IMR-90 (cell line): Measurements from ENCODE around the gene SLIT3.

Experiments used
- CHD1 ChIP-seq: IDR thresholded peaks from 2 replicates; pipeline ENCODE4 v1.6.1; 2012; ENCODE audit warnings: low read depth, low read length, improper control_type of control experiment
- CTCF ChIP-seq: conservative IDR thresholded peaks from 2 replicates; pipeline ENCODE4 v1.5.1; 2012; ENCODE audit warnings: mild to moderate bottlenecking, low read depth, low read length, improper control_type of control experiment
- ELK1 ChIP-seq: fragments of 150-350 bp; IDR thresholded peaks from 2 replicates; pipeline ENCODE4 v1.6.1; 2016; ENCODE audit warnings: low read depth, mild to moderate bottlenecking, low read length, moderate library complexity, borderline replicate concordance
- MAZ ChIP-seq: IDR thresholded peaks from 2 replicates; pipeline ENCODE4 v1.6.1; 2012; ENCODE audit warnings: low read depth, mild to moderate bottlenecking, low read length, improper control_type of control experiment, moderate library complexity, borderline replicate concordance
- NFE2L2 ChIP-seq: fragments of 150-350 bp; IDR thresholded peaks from 2 replicates; pipeline ENCODE4 v1.6.1; 2016; ENCODE audit warnings: low read depth, mild to moderate bottlenecking, low read length
- POLR2A ChIP-seq: IDR thresholded peaks from 2 replicates; pipeline ENCODE4 v1.6.1; 2012; ENCODE audit warnings: mild to moderate bottlenecking, low read depth, low read length
- RAD21 ChIP-seq: IDR thresholded peaks from 2 replicates; pipeline ENCODE4 v1.6.1; 2012; ENCODE audit warnings: low read length, improper control_type of control experiment
- RCOR1 ChIP-seq: IDR thresholded peaks from 2 replicates; pipeline ENCODE4 v1.6.1; 2012; ENCODE audit warnings: mild to moderate bottlenecking, low read length, improper control_type of control experiment; ENCODE audit not compliant: insufficient replicate concordance
- SMC3 ChIP-seq: fragments of 150-350 bp; IDR thresholded peaks from 2 replicates; pipeline ENCODE4 v1.6.1; 2016; ENCODE audit warnings: low read depth, mild to moderate bottlenecking, antibody characterized with exemption, low read length, moderate library complexity

DNA sequence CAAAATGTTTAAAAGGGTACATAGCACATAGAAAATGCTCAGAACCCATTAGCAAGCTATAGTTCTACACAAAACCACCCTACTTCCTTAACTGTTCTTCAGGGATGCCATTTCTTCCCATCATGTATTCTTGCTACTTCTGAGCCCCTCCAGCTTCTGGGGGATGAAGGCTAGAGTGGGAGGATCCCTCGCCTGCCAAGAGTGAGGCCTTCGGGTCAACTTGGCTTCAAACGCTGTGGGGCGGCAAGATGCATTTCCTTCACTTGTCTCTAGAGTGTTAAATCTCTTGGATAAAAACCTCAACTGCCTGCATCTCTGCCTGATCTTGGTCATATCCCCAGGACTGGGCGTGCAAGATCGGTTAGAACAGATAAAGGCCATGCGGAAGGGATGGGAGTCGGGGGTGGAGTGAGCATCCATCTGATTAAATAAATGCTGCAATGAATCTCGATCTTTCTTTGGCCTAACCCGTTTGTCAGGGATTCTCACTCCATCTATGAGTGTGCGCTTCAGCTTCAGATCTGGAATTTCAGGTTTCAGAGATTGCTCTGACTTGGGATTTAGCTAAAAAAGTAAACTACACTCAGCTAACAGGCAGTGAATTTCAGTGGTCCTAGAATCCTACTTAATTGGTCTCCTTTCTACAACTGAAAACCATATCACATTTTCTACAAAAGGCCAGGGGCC, 603.8 kb downstream of the SLIT3 start:
- no peak for TF ChIP-seq CTCF
- no peak for TF ChIP-seq POLR2A
- no peak for TF ChIP-seq MAZ
- no peak for TF ChIP-seq SMC3
- TF ChIP-seq RCOR1, result no peak
- no peak for TF ChIP-seq NFE2L2
- no peak for TF ChIP-seq RAD21
- no peak for TF ChIP-seq ELK1
- no peak for TF ChIP-seq CHD1
